Adrenal gland (tissue), 12 donors: Measurements from ENCODE around the gene RFC2. TPM values are rescaled to one million over a fixed set of nuclear protein-coding genes. Genes with fewer than 3 reads are reported as not detected.
"Not testable (repeated sequence)": the region's sequence is repeated elsewhere in the genome, so short reads cannot be mapped to it uniquely, and the experiment has no call there.

Experiments used
- DNase-seq, 7 donors: peaks; one replicate each; pipeline ENCODE4 v3.0.0-alpha.2; 2019 to 2020
- H3K27ac ChIP-seq, 5 donors: fragments of 200-600 bp; sonication (generic) in 4 of 5; 1 replicate in 3 of 5; 2 replicates in 2 of 5; pipeline versions ENCODE4 v1.5.1 to v1.8.0; 2016 to 2020; ENCODE audit warnings: mild to moderate bottlenecking in 1 of 5
- H3K27me3 ChIP-seq: fragments of 200-600 bp; 2 replicates; pipeline ENCODE4 v1.8.0; 2021
- H3K36me3 ChIP-seq, 2 donors: fragments of 200-600 bp; replicated peaks in 1 of 2; 1 replicate in 1 of 2; 2 replicates in 1 of 2; pipeline versions ENCODE4 v1.5.1 to v1.8.0; 2018 to 2022
- H3K4me1 ChIP-seq, 2 donors: fragments of 200-600 bp; replicated peaks in 1 of 2; 1 replicate in 1 of 2; 2 replicates in 1 of 2; pipeline versions ENCODE4 v1.5.1 to v1.8.0; 2018 to 2021
- H3K4me3 ChIP-seq, 4 donors: fragments of 200-600 bp; sonication (generic) in 3 of 4; one replicate each; pipeline ENCODE4 v1.5.1; 2016 to 2018
- H3K9me3 ChIP-seq, 3 donors: fragments of 200-600 bp; sonication (generic) in 1 of 3; replicated peaks in 1 of 3; 1 replicate in 2 of 3; 2 replicates in 1 of 3; pipeline versions ENCODE4 v1.5.1 to v1.8.0; 2016 to 2021
- CTCF ChIP-seq, 6 experiments: fragments of 450-650 bp in 4 of 6; fragments of 200-600 bp in 2 of 6; sonication (generic) in 1 of 6; IDR thresholded peaks; 1 replicate in 5 of 6; 2 replicates in 1 of 6; pipeline versions ENCODE4 v1.5.1 to v1.8.0; 2016 to 2021; ENCODE audit warnings: antibody characterized with exemption in 6 of 6, mild to moderate bottlenecking in 2 of 6, moderate library complexity in 1 of 6
- POLR2A ChIP-seq, 2 donors: fragments of 450-650 bp; IDR thresholded peaks; one replicate each; pipeline ENCODE4 v1.6.1; 2017; ENCODE audit warnings: antibody characterized with exemption in 2 of 2, mild to moderate bottlenecking in 2 of 2, moderate library complexity in 1 of 2
- WGBS, 4 donors: extraction: QIAGEN DNeasy Blood & Tissue Kit in 2 of 4; methylation state at CpG; one replicate each; pipeline versions ENCODE4 v1.1.5 to v1.1.7; 2013 to 2017; 5-methylcytosine and 5-hydroxymethylcytosine counted together
- intact Hi-C, 2 donors: fragments of 100-400 bp; cut with DNase I; formaldehyde crosslinking; loops; one replicate each; pipeline versions ENCODE4 v1.14.1 to v1.15.0; 2022 to 2023
- polyA plus RNA-seq, 3 donors: library from polyadenylated mRNA; stranded (reverse); fragments of 200-250 nt in 2 of 3; fragments of 350-450 nt in 1 of 3; fragmentation: Illumina TruSeq in 1 of 3; extraction: RNeasy Lipid Tissue Mini Kit (QIAGEN cat#74804) in 1 of 3; gene quantifications; one replicate each; pipeline ENCODE4 v1.2.3, GENCODE V29; 2013 to 2014
- total RNA-seq, 9 donors: library from RNA; depleted of rRNA in 4 of 9; stranded (reverse); fragments of >200 nt in 4 of 9; fragments of 120-200 nt in 1 of 9; fragmentation: NEBNext Ultra II Directional in 1 of 9; extraction: Animal tissue kit (Norgen Biotek cat#: 25700) in 1 of 9; gene quantifications; one replicate each; pipeline versions ENCODE4 v1.1.0 to v1.2.4, GENCODE V29; 2013 to 2023
- donor health status: healthy with polysubstance abuse.
- donor health status: Bipolar disorder and iron deficiency.
- donor health status: DM: yes; HTN: yes; CAD: no.
- donor health status: DM: no; HTN: no; CAD: no.
- donor health status: DM: no; HTN: no; CAD: no.
- donor health status: DM: yes; HTN: yes; CAD: no.

Gene RFC2
- total and polyA plus RNA-seq, 12 donors = 9.3 to 23.2 (median 14.6) TPM

- no peak for TF ChIP-seq POLR2A (IDR thresholded peaks at IDR 0.05)
- no peak for TF ChIP-seq CTCF (IDR thresholded peaks at IDR 0.05)
- no peak for DNase-seq
- WGBS, 4 donors = 85 to 91% (median 87%) methylated on average over 12 to 20 of the region's 20 CpGs
Observed at GRCh38 chr7:74262639-74263398, 8.6 kb upstream of the RFC2 start.

GRCh38 chr7:74258639-74259038 is 4.4 kb upstream of the RFC2 start:
- intact Hi-C loops = no loop called here
- DNase-seq = no peak

More at GRCh38 chr7:74262639-74263398, 8.6 kb upstream of the RFC2 start:
- no peak overlapping the region for H3K27ac ChIP-seq
- intact Hi-C loops = no loop called here
- no peaks in the 10 kb centered on the region for H3K9me3 ChIP-seq
- H3K4me3 ChIP-seq = no peak overlapping the region
- H3K36me3 ChIP-seq = no peaks in the 10 kb centered on the region
- peaks cover 0 to 5% of the 10 kb centered on the region in 2 donors for H3K4me1 ChIP-seq
- no peaks in the 10 kb centered on the region for H3K27me3 ChIP-seq

GRCh38 chr7:74256491-74257408 is 2.6 kb upstream of the RFC2 start:
- TF ChIP-seq CTCF (IDR thresholded peaks at IDR 0.05) (no peak), POLR2A (IDR thresholded peaks at IDR 0.05) (no peak)
- H3K27ac ChIP-seq = peak overlapping the region in 4 of 5 donors; percentile 15 to 98 (median 64)
- H3K4me3 ChIP-seq = no peak overlapping the region
- intact Hi-C loops = no loop called here
- WGBS, 4 donors = 77 to 82% (median 79%) methylated on average over 12 of the region's 12 CpGs
- H3K9me3 ChIP-seq = no peaks in the 10 kb centered on the region
- H3K4me1 ChIP-seq = peaks cover 12 to 33% of the 10 kb centered on the region in 2 donors
- H3K27me3 ChIP-seq = no peaks in the 10 kb centered on the region
- DNase-seq = peak in 5 of 7 donors; percentile 34 to 70 (median 49)
- H3K36me3 ChIP-seq = no peaks in the 10 kb centered on the region

More at GRCh38 chr7:74258639-74259038, 4.4 kb upstream of the RFC2 start:
- Histone ChIP-seq H3K9me3 (no peaks in the 10 kb centered on the region), H3K27me3 (no peaks in the 10 kb centered on the region), H3K4me1 (peaks cover 8 to 28% of the 10 kb centered on the region in 2 donors), H3K27ac (no peak overlapping the region), H3K36me3 (no peaks in the 10 kb centered on the region), H3K4me3 (no peak overlapping the region)
- 77 to 87% (median 82%) methylated on average over 8 to 9 of the region's 9 CpGs for WGBS, 4 donors
- no peak for TF ChIP-seq CTCF (IDR thresholded peaks at IDR 0.05)
- TF ChIP-seq POLR2A (IDR thresholded peaks at IDR 0.05) = no peak

- H3K27ac ChIP-seq = peak overlapping the region in 4 of 5 donors; percentile 80 to 98 (median 94)
- H3K36me3 ChIP-seq, H3K9me3 ChIP-seq, intact Hi-C loops, H3K27me3 ChIP-seq, DNase-seq: not testable (repeated sequence)
- WGBS, 4 donors = 89 to 90% (median 90%) methylated on average over 6 of the region's 6 CpGs
- H3K4me1 ChIP-seq = peaks cover 12 to 33% of the 10 kb centered on the region in 2 donors
- peak overlapping the region in 1 of 4 donors; percentile 69 for H3K4me3 ChIP-seq
Observed at GRCh38 chr7:74255461-74255860, 1.3 kb upstream of the RFC2 start.
